Right lobe of liver (tissue), 4 donors: ENCODE results near the gene JRKL.

Experiments used
- CTCF ChIP-seq, 4 donors: fragments of 200-600 bp in 3 of 4; fragments of 450-650 bp in 1 of 4; IDR thresholded peaks; one replicate each; pipeline versions ENCODE4 v1.5.1 to v1.8.0; 2016 to 2022; ENCODE audit warnings: antibody characterized with exemption in 4 of 4, mild to moderate bottlenecking in 2 of 4
- POLR2A ChIP-seq: fragments of 450-650 bp; IDR thresholded peaks from one replicate; pipeline ENCODE4 v1.6.1; 2017; ENCODE audit warnings: antibody characterized with exemption, mild to moderate bottlenecking
- donor health status: DM: no; HTN: no; CAD: no.
- donor health status: DM: no; HTN: no; CAD: no.
- donor health status: DM: no; HTN: yes; CAD: no.

- TF ChIP-seq POLR2A, result no peak
- peak in 1 of 4 donors; percentile 5 for TF ChIP-seq CTCF (IDR thresholded peaks at IDR 0.05)
Measured at GRCh38 chr11:96388891-96389719, 708 bp upstream of the JRKL start.
